Fibroblast of villous mesenchyme (primary cell): Measurements from ENCODE around the gene RTTN. TPM values are rescaled to one million over a fixed set of nuclear protein-coding genes. Genes with fewer than 3 reads are reported as not detected.

Source experiments
- DNase-seq: peaks from one replicate; pipeline ENCODE4 v3.0.0-alpha.2; 2010; ENCODE audit warnings: low read depth
- H3K4me3 ChIP-seq: 2 replicates; pipeline ENCODE4 v1.5.1; 2011; ENCODE audit warnings: low read depth, mild to moderate bottlenecking, low read length
- CTCF ChIP-seq: IDR thresholded peaks from 2 replicates; pipeline ENCODE4 v1.5.1; 2012; ENCODE audit warnings: low read depth, mild to moderate bottlenecking, low read length; ENCODE audit not compliant: insufficient read depth
- total RNA-seq: library from RNA; depleted of rRNA; stranded (reverse); fragments of >200 nt; gene quantifications from 2 replicates; pipeline ENCODE4 v1.2.3, GENCODE V29; 2012

RTTN gene
- total RNA-seq, 1 donor = 24.2 TPM

GRCh38 chr18:70037431-70038061 is 167.9 kb downstream of the RTTN start:
- no peak overlapping the region for H3K4me3 ChIP-seq
- no peak for DNase-seq
- no peak for TF ChIP-seq CTCF

GRCh38 chr18:70036771-70037347 is 168.6 kb downstream of the RTTN start:
- DNase-seq = no peak
- no peak for TF ChIP-seq CTCF
- H3K4me3 ChIP-seq = no peak overlapping the region

GRCh38 chr18:70036168-70036567 is 169.3 kb downstream of the RTTN start:
- H3K4me3 ChIP-seq = no peak overlapping the region
- no peak for DNase-seq
- TF ChIP-seq CTCF = no peak

GRCh38 chr18:70031221-70031620 is 174.3 kb downstream of the RTTN start:
- no peak for DNase-seq
- H3K4me3 ChIP-seq = no peak overlapping the region
- no peak for TF ChIP-seq CTCF

GRCh38 chr18:70030728-70031127 is 174.8 kb downstream of the RTTN start:
- TF ChIP-seq CTCF = no peak
- no peak overlapping the region for H3K4me3 ChIP-seq
- no peak for DNase-seq

- DNase-seq = no peak
- H3K4me3 ChIP-seq = no peak overlapping the region
- no peak for TF ChIP-seq CTCF
Measured at GRCh38 chr18:70029163-70029562, 176.3 kb downstream of the RTTN start.

GRCh38 chr18:70028734-70029133 is 176.8 kb downstream of the RTTN start:
- no peak overlapping the region for H3K4me3 ChIP-seq
- TF ChIP-seq CTCF = no peak
- no peak for DNase-seq
